Measurements from ENCODE around the gene ANKRD33B.
A peak's percentile ranks its signal among the peaks of the same experiment; 100 is the strongest.
"Not testable (repeated sequence)": the region's sequence is repeated elsewhere in the genome, so short reads cannot be mapped to it uniquely, and the experiment has no call there.

The ANKRD33B gene

GRCh38 chr5:10563945-10564837, at the start of gene ANKRD33B:
Gene ANKRD33B, plus strand, starts transcription at chr5:10564070. Its CDS starts 398 bp downstream, at chr5:10564468.
- peak; percentile 74 for DNase-seq

- not testable (repeated sequence) for DNase-seq
These were observed 49.3 kb upstream of the ANKRD33B start for GRCh38 chr5:10514572-10514971.

GRCh38 chr5:10515492-10515891, 48.4 kb upstream of the ANKRD33B start:
- DNase-seq, result no peak

- no peak for DNase-seq
These were observed 45.5 kb upstream of the ANKRD33B start for GRCh38 chr5:10518347-10518746.

GRCh38 chr5:10519729-10520128, 44.1 kb upstream of the ANKRD33B start:
- DNase-seq, result no peak

- no peak for DNase-seq
These were observed 43.2 kb upstream of the ANKRD33B start for GRCh38 chr5:10520706-10521105.

GRCh38 chr5:10521466-10522223, 42.2 kb upstream of the ANKRD33B start:
- no peak for DNase-seq

- DNase-seq, result no peak
These were observed 41.7 kb upstream of the ANKRD33B start for GRCh38 chr5:10522224-10522611.

- DNase-seq, result no peak
These were observed 39.3 kb upstream of the ANKRD33B start for GRCh38 chr5:10524376-10525123.

GRCh38 chr5:10525124-10525495, 38.8 kb upstream of the ANKRD33B start:
- DNase-seq, result no peak

GRCh38 chr5:10527281-10527950, 36.5 kb upstream of the ANKRD33B start:
- no peak for DNase-seq

- peak; percentile 63 for DNase-seq
These were observed 35.6 kb upstream of the ANKRD33B start for GRCh38 chr5:10528056-10528816.

GRCh38 chr5:10528827-10529226, 35.0 kb upstream of the ANKRD33B start:
- DNase-seq, result no peak

GRCh38 chr5:10530601-10531320, 33.1 kb upstream of the ANKRD33B start:
- DNase-seq, result no peak

GRCh38 chr5:10532421-10532820, 31.4 kb upstream of the ANKRD33B start:
- no peak for DNase-seq

GRCh38 chr5:10533226-10533625, 30.6 kb upstream of the ANKRD33B start:
- no peak for DNase-seq

GRCh38 chr5:10534561-10535530, 29.0 kb upstream of the ANKRD33B start:
- no peak for DNase-seq

GRCh38 chr5:10536511-10536910, 27.4 kb upstream of the ANKRD33B start:
- no peak for DNase-seq

GRCh38 chr5:10536931-10537579, 26.8 kb upstream of the ANKRD33B start:
- DNase-seq, result no peak

Measured in NCI-H1105 treated with DMSO at 0.1 percent for 48 hours (cell line).